ENCODE results near the gene U2AF1L4.

GRCh38 chr19:35759697-35760096 lies 14.5 kb upstream of the U2AF1L4 start:
- TF ChIP-seq CTCF (IDR thresholded peaks at IDR 0.05) (no peak), EZH2 (IDR thresholded peaks at IDR 0.05; ENCODE audit: borderline replicate concordance, insufficient read depth, low read depth, low read length, poor library complexity, severe bottlenecking) (no peak)
